Adrenal gland (tissue), 12 donors: ENCODE data around the gene RCCD1. TPM values are rescaled to one million over a fixed set of nuclear protein-coding genes. Genes with fewer than 3 reads are reported as not detected.
"Not testable (repeated sequence)": the region's sequence is repeated elsewhere in the genome, so short reads cannot be mapped to it uniquely, and the experiment has no call there.

Experiments
- DNase-seq, 7 donors: peaks; one replicate each; pipeline ENCODE4 v3.0.0-alpha.2; 2019 to 2020
- H3K27ac ChIP-seq, 5 donors: fragments of 200-600 bp; sonication (generic) in 4 of 5; 1 replicate in 3 of 5; 2 replicates in 2 of 5; pipeline versions ENCODE4 v1.5.1 to v1.8.0; 2016 to 2020; ENCODE audit warnings: mild to moderate bottlenecking in 1 of 5
- H3K27me3 ChIP-seq: fragments of 200-600 bp; 2 replicates; pipeline ENCODE4 v1.8.0; 2021
- H3K36me3 ChIP-seq, 2 donors: fragments of 200-600 bp; replicated peaks in 1 of 2; 1 replicate in 1 of 2; 2 replicates in 1 of 2; pipeline versions ENCODE4 v1.5.1 to v1.8.0; 2018 to 2022
- H3K4me1 ChIP-seq, 2 donors: fragments of 200-600 bp; replicated peaks in 1 of 2; 1 replicate in 1 of 2; 2 replicates in 1 of 2; pipeline versions ENCODE4 v1.5.1 to v1.8.0; 2018 to 2021
- H3K4me3 ChIP-seq, 4 donors: fragments of 200-600 bp; sonication (generic) in 3 of 4; one replicate each; pipeline ENCODE4 v1.5.1; 2016 to 2018
- H3K9me3 ChIP-seq, 3 donors: fragments of 200-600 bp; sonication (generic) in 1 of 3; replicated peaks in 1 of 3; 1 replicate in 2 of 3; 2 replicates in 1 of 3; pipeline versions ENCODE4 v1.5.1 to v1.8.0; 2016 to 2021
- POLR2A ChIP-seq, 2 donors: fragments of 450-650 bp; IDR thresholded peaks; one replicate each; pipeline ENCODE4 v1.6.1; 2017; ENCODE audit warnings: antibody characterized with exemption in 2 of 2, mild to moderate bottlenecking in 2 of 2, moderate library complexity in 1 of 2
- WGBS, 4 donors: extraction: QIAGEN DNeasy Blood & Tissue Kit in 2 of 4; methylation state at CpG; one replicate each; pipeline versions ENCODE4 v1.1.5 to v1.1.7; 2013 to 2017; 5-methylcytosine and 5-hydroxymethylcytosine counted together
- intact Hi-C, 2 donors: fragments of 100-400 bp; cut with DNase I; formaldehyde crosslinking; loops; one replicate each; pipeline versions ENCODE4 v1.14.1 to v1.15.0; 2022 to 2023
- polyA plus RNA-seq, 3 donors: library from polyadenylated mRNA; stranded (reverse); fragments of 200-250 nt in 2 of 3; fragments of 350-450 nt in 1 of 3; fragmentation: Illumina TruSeq in 1 of 3; extraction: RNeasy Lipid Tissue Mini Kit (QIAGEN cat#74804) in 1 of 3; gene quantifications; one replicate each; pipeline ENCODE4 v1.2.3, GENCODE V29; 2013 to 2014
- total RNA-seq, 9 donors: library from RNA; depleted of rRNA in 4 of 9; stranded (reverse); fragments of >200 nt in 4 of 9; fragments of 120-200 nt in 1 of 9; fragmentation: NEBNext Ultra II Directional in 1 of 9; extraction: Animal tissue kit (Norgen Biotek cat#: 25700) in 1 of 9; gene quantifications; one replicate each; pipeline versions ENCODE4 v1.1.0 to v1.2.4, GENCODE V29; 2013 to 2023
- TF ChIP-seq, protein P1 (sequence below), 6 experiments: fragments of 450-650 bp in 4 of 6; fragments of 200-600 bp in 2 of 6; sonication (generic) in 1 of 6; IDR thresholded peaks; 1 replicate in 5 of 6; 2 replicates in 1 of 6; pipeline versions ENCODE4 v1.5.1 to v1.8.0; 2016 to 2021; ENCODE audit warnings: antibody characterized with exemption in 6 of 6, mild to moderate bottlenecking in 2 of 6, moderate library complexity in 1 of 6
- donor health status: healthy with polysubstance abuse.
- donor health status: Bipolar disorder and iron deficiency.
- donor health status: DM: yes; HTN: yes; CAD: no.
- donor health status: DM: no; HTN: no; CAD: no.
- donor health status: DM: no; HTN: no; CAD: no.
- donor health status: DM: yes; HTN: yes; CAD: no.

The RCCD1 gene
- total and polyA plus RNA-seq, 12 donors = 7.7 to 38.7 (median 17.6) TPM

DNA sequence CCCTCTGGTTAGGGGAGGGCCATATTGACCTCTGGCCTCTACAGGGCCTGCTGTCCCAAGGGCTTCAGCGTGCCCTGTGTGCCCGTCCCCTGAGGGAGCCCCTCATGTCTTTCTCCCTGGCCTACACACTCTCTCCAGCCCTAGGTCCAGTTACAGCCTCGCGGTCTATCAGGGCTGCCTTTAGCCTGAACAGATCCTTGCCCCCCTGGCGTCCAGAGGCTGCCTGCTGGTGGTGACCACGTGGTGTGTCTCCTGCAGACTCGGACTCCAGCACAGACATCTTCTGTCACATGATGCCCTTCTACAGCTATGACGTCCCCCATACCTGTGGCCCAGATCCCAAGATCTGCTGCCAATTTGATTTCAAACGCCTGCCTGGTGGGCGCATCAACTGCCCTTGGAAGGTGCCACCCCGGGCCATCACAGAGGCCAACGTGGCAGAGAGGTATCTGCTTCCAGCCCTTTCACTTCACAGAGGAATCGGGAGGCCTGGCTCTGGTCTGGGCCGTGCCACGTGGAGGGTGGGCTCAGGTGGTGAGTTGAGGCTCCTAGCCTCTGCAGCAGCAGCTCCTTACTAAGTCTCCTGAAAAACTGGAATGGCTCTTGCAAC is 47.5 kb upstream of the RCCD1 start:
- no peak for TF ChIP-seq POLR2A (IDR thresholded peaks at IDR 0.05)
- TF ChIP-seq, protein P1, sequence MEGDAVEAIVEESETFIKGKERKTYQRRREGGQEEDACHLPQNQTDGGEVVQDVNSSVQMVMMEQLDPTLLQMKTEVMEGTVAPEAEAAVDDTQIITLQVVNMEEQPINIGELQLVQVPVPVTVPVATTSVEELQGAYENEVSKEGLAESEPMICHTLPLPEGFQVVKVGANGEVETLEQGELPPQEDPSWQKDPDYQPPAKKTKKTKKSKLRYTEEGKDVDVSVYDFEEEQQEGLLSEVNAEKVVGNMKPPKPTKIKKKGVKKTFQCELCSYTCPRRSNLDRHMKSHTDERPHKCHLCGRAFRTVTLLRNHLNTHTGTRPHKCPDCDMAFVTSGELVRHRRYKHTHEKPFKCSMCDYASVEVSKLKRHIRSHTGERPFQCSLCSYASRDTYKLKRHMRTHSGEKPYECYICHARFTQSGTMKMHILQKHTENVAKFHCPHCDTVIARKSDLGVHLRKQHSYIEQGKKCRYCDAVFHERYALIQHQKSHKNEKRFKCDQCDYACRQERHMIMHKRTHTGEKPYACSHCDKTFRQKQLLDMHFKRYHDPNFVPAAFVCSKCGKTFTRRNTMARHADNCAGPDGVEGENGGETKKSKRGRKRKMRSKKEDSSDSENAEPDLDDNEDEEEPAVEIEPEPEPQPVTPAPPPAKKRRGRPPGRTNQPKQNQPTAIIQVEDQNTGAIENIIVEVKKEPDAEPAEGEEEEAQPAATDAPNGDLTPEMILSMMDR (IDR thresholded peaks at IDR 0.05) = no peak
- 80 to 89% (median 85%) methylated on average over 11 to 15 of the region's 15 CpGs for WGBS, 4 donors
- intact Hi-C loops = no loop called here
- no peak for DNase-seq
- no peak overlapping the region for H3K4me3 ChIP-seq
- H3K4me1 ChIP-seq = peaks cover 9 to 11% of the 10 kb centered on the region in 2 donors
- peaks cover 0 to 73% of the 10 kb centered on the region in 2 donors for H3K36me3 ChIP-seq
- no peaks in the 10 kb centered on the region for H3K27me3 ChIP-seq
- no peaks in the 10 kb centered on the region for H3K9me3 ChIP-seq
- no peak overlapping the region for H3K27ac ChIP-seq

DNA sequence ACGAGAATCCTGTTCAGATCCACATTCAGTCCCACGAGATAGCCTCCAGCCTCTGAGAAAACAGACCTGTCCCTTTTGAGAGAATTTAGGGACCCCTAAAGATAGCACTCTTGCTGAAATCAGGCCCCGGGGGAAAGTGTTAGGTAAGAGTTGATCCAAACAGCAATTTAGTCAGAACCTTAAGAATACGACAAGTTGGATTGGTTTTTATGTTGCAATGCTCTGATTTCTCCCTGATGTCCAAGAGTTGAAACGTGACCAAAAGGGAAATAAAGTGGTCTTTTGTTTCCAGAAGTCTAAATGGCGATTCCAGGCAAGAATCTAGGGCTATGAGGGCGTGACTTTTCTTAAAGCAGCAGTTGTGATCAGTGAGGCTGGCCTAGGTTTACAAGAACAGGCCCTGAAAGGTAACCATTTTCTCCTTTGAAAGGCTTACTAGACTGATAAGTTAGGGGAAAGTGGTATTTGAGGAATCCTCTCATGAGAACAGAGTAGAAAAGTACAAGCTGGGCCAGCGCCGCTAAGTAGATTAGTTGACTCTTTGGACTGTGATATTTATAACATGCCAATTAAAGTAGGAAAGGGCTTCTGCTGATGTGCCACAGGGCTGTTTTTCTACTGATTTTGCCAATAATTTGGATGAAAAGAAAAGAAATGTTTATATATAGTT is 46.7 kb upstream of the RCCD1 start:
- TF ChIP-seq, protein P1 (IDR thresholded peaks at IDR 0.05) = no peak
- no peak for TF ChIP-seq POLR2A (IDR thresholded peaks at IDR 0.05)
- H3K36me3 ChIP-seq = peaks cover 0 to 82% of the 10 kb centered on the region in 2 donors
- no peaks in the 10 kb centered on the region for H3K27me3 ChIP-seq
- H3K4me3 ChIP-seq = no peak overlapping the region
- no peak overlapping the region for H3K27ac ChIP-seq
- intact Hi-C loops = no loop called here
- no peak for DNase-seq
- H3K4me1 ChIP-seq = peaks cover 9 to 11% of the 10 kb centered on the region in 2 donors
- no peaks in the 10 kb centered on the region for H3K9me3 ChIP-seq
- WGBS, 4 donors = 85 to 91% (median 87%) methylated on average over 9 of the region's 9 CpGs

DNA sequence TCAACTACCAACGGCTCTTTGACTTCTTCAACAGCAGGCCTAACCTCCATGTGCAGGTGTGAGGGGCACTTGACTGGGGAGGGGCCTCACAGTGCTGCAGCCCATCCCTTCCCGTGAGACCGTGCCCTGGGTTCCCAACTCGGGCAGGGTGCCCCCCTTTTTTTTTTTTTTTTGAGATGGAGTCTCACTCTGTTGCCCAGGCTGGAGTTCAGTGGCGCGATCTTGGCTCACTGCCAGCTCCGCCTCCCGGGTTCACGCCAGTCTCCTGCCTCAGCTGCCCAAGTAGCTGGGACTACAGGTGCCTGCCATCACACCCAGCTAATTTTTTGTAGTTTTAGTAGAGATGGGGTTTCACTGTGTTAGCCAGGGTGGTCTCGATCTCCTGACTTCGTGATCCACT is 45.2 kb upstream of the RCCD1 start:
- H3K4me3 ChIP-seq, intact Hi-C loops, DNase-seq, H3K27me3 ChIP-seq, H3K4me1 ChIP-seq, H3K9me3 ChIP-seq, H3K27ac ChIP-seq: not testable (repeated sequence)
- 82 to 90% (median 85%) methylated on average over 6 to 11 of the region's 11 CpGs for WGBS, 4 donors
- peaks cover 0 to 96% of the 10 kb centered on the region in 2 donors for H3K36me3 ChIP-seq

DNA sequence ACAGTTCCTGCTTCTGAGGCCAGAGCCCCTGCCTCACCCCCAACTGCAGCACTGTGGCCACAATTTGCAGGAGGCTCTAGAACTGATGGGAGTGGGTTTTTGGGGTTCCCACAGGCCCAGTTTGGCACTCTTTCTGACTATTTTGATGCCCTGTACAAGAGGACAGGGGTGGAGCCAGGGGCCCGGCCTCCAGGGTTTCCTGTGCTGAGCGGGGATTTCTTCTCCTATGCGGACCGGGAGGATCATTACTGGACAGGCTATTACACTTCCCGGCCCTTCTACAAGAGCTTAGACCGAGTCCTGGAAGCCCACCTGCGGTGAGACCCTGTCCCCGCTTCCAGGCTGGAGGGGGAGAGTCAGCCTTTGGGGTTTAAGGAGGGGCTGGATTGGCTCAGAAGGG is 44.7 kb upstream of the RCCD1 start:
- peaks cover 1 to 3% of the 10 kb centered on the region in 2 donors for H3K4me1 ChIP-seq
- no peak for DNase-seq
- no peak overlapping the region for H3K4me3 ChIP-seq
- H3K9me3 ChIP-seq = no peaks in the 10 kb centered on the region
- 86 to 98% (median 93%) methylated on average over 1 to 8 of the region's 8 CpGs for WGBS, 4 donors
- peaks cover 0 to 100% of the 10 kb centered on the region in 2 donors for H3K36me3 ChIP-seq
- intact Hi-C loops = no loop called here
- TF ChIP-seq, protein P1 (IDR thresholded peaks at IDR 0.05) = no peak
- TF ChIP-seq POLR2A (IDR thresholded peaks at IDR 0.05) = no peak
- H3K27me3 ChIP-seq = no peaks in the 10 kb centered on the region
- no peak overlapping the region for H3K27ac ChIP-seq
